Activated naive CD8-positive, alpha-beta T cell treated with anti-CD3 and anti-CD28 coated beads, Interleukin-2, amount 50 U/mL, for 24 hours (primary cell): Measurements from ENCODE around the gene FAM13A.

Experiments
- ATAC-seq: fragments of 150-1000 bp; cut with Tn5 transposase; one replicate; pipeline ENCODE4 v1.10.0; 2021
- DNase-seq: peaks from one replicate; pipeline ENCODE4 v3.0.0; 2021
- H3K27ac Mint-ChIP-seq: one replicate; pipeline ENCODE4 v1.8.0; 2021; ENCODE audit warnings: mild to moderate bottlenecking, mixed read lengths
- H3K27me3 Mint-ChIP-seq: one replicate; pipeline ENCODE4 v1.8.0; 2021; ENCODE audit warnings: mixed read lengths
- H3K36me3 Mint-ChIP-seq: one replicate; pipeline ENCODE4 v1.8.0; 2021; ENCODE audit warnings: low read depth, mixed read lengths
- H3K4me1 Mint-ChIP-seq: one replicate; pipeline ENCODE4 v1.8.0; 2021; ENCODE audit warnings: mixed read lengths
- H3K4me3 Mint-ChIP-seq: one replicate; pipeline ENCODE4 v1.8.0; 2021; ENCODE audit warnings: mild to moderate bottlenecking, moderate library complexity, mixed read lengths
- H3K9me3 Mint-ChIP-seq: one replicate; pipeline ENCODE4 v1.8.0; 2021; ENCODE audit warnings: mixed read lengths

The FAM13A gene

GRCh38 chr4:88825931-88826330 is 231.1 kb downstream of the FAM13A start:
- peaks cover 4% of the 10 kb centered on the region for H3K27me3 Mint-ChIP-seq

GRCh38 chr4:88823058-88823919 is 233.7 kb downstream of the FAM13A start:
- peak overlapping the region; percentile 86 for H3K4me3 Mint-ChIP-seq
- peaks cover 16% of the 10 kb centered on the region for H3K4me1 Mint-ChIP-seq

More at GRCh38 chr4:88825931-88826330, 231.1 kb downstream of the FAM13A start:
- Mint-ChIP-seq H3K9me3 (no peaks in the 10 kb centered on the region), H3K27ac (no peak overlapping the region), H3K4me3 (no peak overlapping the region), H3K4me1 (peaks cover 16% of the 10 kb centered on the region), H3K36me3 (no peaks in the 10 kb centered on the region)
- ATAC-seq (no peak), DNase-seq (no peak)

GRCh38 chr4:88822034-88822789 is 234.8 kb downstream of the FAM13A start:
- Mint-ChIP-seq H3K27ac (no peak overlapping the region), H3K27me3 (no peaks in the 10 kb centered on the region), H3K4me1 (peaks cover 16% of the 10 kb centered on the region), H3K9me3 (no peaks in the 10 kb centered on the region), H3K36me3 (no peaks in the 10 kb centered on the region), H3K4me3 (peak overlapping the region; percentile 86)
- ATAC-seq: no peak
- no peak for DNase-seq

More at GRCh38 chr4:88823058-88823919, 233.7 kb downstream of the FAM13A start:
- DNase-seq (peak; percentile 58), ATAC-seq (peak; percentile 91)
- Mint-ChIP-seq H3K36me3 (no peaks in the 10 kb centered on the region), H3K9me3 (no peaks in the 10 kb centered on the region), H3K27me3 (no peaks in the 10 kb centered on the region), H3K27ac (peak overlapping the region; percentile 78)

GRCh38 chr4:88821522-88821921 is 235.5 kb downstream of the FAM13A start:
- Mint-ChIP-seq H3K27ac (no peak overlapping the region), H3K4me1 (peaks cover 16% of the 10 kb centered on the region), H3K4me3 (no peak overlapping the region), H3K27me3 (no peaks in the 10 kb centered on the region), H3K9me3 (no peaks in the 10 kb centered on the region), H3K36me3 (no peaks in the 10 kb centered on the region)
- DNase-seq (no peak), ATAC-seq (no peak)

DNA sequence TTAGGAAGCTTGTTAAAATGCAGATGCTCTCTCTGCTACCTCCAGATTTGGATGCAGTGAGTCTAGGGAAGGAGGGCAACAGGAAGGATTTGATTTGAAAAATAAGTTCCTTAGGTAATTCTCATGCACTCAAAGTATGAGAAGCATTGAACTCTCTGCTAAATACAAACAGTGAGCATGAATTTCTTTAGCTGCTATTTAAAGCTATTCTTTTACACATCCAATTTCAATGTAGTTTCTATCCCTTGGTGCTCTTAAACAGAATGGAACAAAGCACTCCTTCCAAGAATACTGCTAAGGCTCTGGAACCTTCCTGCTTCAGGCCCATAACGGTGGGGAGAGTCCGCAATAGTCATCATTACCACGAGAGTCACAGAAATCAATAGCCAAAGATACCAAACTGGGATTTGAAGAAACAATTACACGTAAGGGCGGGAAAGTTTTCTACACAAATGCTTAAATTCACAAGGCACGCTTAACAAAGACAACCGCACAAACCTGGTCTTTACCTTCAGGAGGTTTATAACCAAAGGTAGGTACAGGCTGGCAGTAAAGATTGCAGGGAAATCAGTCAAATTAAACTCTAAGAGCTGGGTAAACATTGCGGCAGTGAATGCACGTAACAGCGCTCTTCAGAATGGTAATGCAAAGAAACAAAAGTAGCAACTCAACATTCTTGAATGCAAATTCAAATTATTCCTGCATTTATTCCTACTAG is 236.1 kb downstream of the FAM13A start:
- Mint-ChIP-seq H3K4me1 (peaks cover 16% of the 10 kb centered on the region), H3K27me3 (no peaks in the 10 kb centered on the region), H3K4me3 (no peak overlapping the region), H3K36me3 (no peaks in the 10 kb centered on the region), H3K27ac (no peak overlapping the region), H3K9me3 (no peaks in the 10 kb centered on the region)
- DNase-seq (no peak), ATAC-seq (no peak)

DNA sequence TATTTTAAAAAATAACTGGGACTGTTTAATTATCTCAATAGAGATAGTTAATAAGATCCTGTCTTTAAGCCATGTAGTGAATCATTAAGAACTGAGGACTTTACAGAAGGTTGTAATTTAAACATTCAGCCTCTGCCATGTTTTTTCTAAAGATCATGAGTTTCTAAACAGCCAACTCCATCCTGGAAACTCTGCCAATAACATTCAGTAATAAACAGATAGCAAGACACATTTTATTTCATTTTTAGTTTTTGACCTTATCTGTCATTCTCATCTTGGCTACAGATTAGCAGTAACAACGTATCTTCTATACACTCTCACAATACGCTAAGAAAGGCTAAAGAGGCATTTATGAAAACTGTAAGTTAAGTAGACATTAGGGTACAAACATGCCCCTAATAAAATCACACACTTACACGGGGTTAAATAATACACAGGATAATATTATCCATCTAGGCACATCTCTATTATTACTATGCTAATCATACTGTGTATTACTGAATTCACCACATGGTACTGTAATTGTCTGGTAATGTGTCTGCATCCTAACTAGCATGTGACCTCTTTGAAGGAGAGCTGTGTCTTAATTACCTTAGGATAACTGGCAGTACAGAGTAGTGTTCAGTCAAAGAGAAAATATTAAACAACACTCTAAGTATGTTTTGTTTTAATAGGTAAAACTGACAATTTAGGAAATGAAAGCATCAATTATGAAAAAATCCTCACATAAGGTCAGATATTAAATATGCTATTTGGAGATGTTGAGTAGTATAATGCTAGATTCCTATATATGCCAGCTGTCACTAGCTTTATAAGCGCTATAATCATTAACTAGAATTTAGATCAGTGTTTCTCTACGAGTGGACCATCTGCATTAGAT is 236.9 kb downstream of the FAM13A start:
- no peak overlapping the region for H3K27ac Mint-ChIP-seq
- H3K4me1 Mint-ChIP-seq: peaks cover 16% of the 10 kb centered on the region
- H3K4me3 Mint-ChIP-seq: no peak overlapping the region

DNA sequence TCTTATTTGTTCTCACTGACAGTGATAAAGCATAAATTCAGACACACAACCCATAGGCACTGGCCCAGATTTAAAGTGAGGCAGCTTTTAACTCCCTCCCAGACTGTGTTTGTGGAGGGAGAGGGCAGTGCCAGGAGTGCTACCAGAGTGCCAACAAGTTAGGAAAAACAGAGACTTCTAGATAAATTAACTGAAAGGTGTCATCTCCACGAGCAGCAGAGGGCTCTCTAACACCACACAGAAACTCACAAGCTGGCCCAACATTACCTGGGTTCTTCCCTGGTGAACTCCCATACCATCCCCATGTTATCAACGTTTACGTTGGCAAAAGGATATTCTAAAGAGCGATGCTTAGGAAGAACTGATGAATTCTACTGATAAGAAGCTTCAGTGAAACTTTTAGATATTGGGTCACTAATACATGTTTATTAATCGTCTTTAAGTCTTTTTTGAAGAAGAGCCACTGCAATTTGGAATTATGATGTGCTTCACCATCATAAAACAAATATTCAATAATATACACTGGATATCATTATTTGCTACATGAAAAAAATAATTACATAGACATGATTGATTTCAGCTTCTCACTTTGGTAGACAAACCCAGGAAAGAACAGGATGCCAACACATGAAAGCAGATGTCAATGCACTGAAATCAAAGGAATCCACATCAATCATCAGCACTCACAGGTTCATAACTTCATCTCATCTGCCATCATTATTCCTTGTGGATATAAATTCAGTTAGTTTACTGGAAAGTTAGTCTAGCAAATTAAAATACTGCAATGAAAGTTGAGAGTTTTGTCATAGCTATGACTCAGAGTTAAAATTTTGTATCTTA is 238.1 kb downstream of the FAM13A start:
- H3K9me3 Mint-ChIP-seq: no peaks in the 10 kb centered on the region
- no peak overlapping the region for H3K27ac Mint-ChIP-seq
- H3K4me3 Mint-ChIP-seq: no peak overlapping the region
- ATAC-seq: peak; percentile 51
- DNase-seq: peak; percentile 32
- H3K27me3 Mint-ChIP-seq: no peaks in the 10 kb centered on the region
- H3K36me3 Mint-ChIP-seq: no peaks in the 10 kb centered on the region
- peaks cover 16% of the 10 kb centered on the region for H3K4me1 Mint-ChIP-seq

More for the DNA sequence above, 236.9 kb downstream of the FAM13A start:
- ATAC-seq: no peak
- Mint-ChIP-seq H3K27me3 (no peaks in the 10 kb centered on the region), H3K9me3 (no peaks in the 10 kb centered on the region), H3K36me3 (no peaks in the 10 kb centered on the region)
- DNase-seq: no peak

DNA sequence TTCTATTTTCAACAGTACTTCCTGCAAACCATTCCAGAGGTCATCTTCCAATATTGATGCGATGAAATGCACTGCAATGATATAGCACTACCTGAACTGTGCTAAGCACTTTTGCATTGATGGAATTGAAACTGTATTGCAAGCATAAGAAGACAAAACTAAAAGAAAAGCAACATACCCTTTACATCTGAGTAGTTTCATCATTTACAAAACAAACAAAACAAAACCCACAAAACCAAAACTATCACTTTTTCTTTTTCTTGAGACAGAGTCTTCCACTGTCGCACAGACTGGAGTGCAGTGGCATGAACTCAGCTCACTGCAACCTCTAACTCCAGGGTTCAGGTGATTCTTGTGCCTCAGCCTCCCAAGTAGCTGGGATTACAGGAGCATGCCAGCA is 239.2 kb downstream of the FAM13A start:
- ATAC-seq: no peak
- no peaks in the 10 kb centered on the region for H3K27me3 Mint-ChIP-seq
- no peak overlapping the region for H3K27ac Mint-ChIP-seq
- H3K4me3 Mint-ChIP-seq: no peak overlapping the region
- no peak for DNase-seq
- H3K9me3 Mint-ChIP-seq: no peaks in the 10 kb centered on the region
- peaks cover 5% of the 10 kb centered on the region for H3K4me1 Mint-ChIP-seq
- no peaks in the 10 kb centered on the region for H3K36me3 Mint-ChIP-seq

GRCh38 chr4:88816360-88816759 is 240.6 kb downstream of the FAM13A start:
- ATAC-seq (no peak), DNase-seq (no peak)
- no peaks in the 10 kb centered on the region for H3K36me3 Mint-ChIP-seq
- H3K9me3 Mint-ChIP-seq: no peaks in the 10 kb centered on the region
- no peak overlapping the region for H3K4me3 Mint-ChIP-seq
- H3K27me3 Mint-ChIP-seq: no peaks in the 10 kb centered on the region
- H3K4me1 Mint-ChIP-seq: no peaks in the 10 kb centered on the region
- no peak overlapping the region for H3K27ac Mint-ChIP-seq

DNA sequence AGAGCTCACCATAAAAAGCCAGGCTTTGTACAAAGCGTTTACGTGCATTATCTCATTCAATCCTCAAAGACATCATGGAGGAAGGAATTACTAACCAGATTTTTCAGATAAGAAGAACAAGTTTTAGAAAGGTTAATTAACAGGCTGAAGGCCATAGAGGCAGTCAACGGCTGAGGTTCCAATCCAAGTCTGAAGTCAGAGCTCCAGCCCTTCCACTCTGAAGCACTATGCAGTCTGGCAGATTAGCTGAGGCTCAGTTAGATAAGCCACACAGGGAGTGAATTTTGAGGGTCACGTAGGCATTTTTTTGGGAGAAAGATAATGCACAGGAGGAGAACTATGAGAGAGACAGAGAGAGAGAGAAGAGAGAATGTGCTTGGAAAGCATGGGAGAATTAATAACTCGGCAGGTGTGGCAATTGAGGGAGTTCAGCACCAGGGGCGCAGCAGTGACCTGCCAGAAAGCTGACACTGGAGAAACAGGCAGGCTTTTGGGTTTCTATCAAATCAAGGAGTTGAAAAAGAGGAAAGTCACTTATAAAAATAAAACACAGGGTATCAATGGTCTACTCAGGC is 242.9 kb downstream of the FAM13A start:
- no peaks in the 10 kb centered on the region for H3K9me3 Mint-ChIP-seq
- H3K27ac Mint-ChIP-seq: no peak overlapping the region
- no peak overlapping the region for H3K4me3 Mint-ChIP-seq
- ATAC-seq: no peak
- no peaks in the 10 kb centered on the region for H3K36me3 Mint-ChIP-seq
- DNase-seq: no peak
- no peaks in the 10 kb centered on the region for H3K4me1 Mint-ChIP-seq
- H3K27me3 Mint-ChIP-seq: no peaks in the 10 kb centered on the region

GRCh38 chr4:88813013-88813412 is 244.0 kb downstream of the FAM13A start:
- no peak overlapping the region for H3K4me3 Mint-ChIP-seq
- no peak for DNase-seq
- no peaks in the 10 kb centered on the region for H3K27me3 Mint-ChIP-seq
- H3K36me3 Mint-ChIP-seq: no peaks in the 10 kb centered on the region
- no peak for ATAC-seq
- no peaks in the 10 kb centered on the region for H3K4me1 Mint-ChIP-seq
- H3K9me3 Mint-ChIP-seq: no peaks in the 10 kb centered on the region
- H3K27ac Mint-ChIP-seq: no peak overlapping the region

DNA sequence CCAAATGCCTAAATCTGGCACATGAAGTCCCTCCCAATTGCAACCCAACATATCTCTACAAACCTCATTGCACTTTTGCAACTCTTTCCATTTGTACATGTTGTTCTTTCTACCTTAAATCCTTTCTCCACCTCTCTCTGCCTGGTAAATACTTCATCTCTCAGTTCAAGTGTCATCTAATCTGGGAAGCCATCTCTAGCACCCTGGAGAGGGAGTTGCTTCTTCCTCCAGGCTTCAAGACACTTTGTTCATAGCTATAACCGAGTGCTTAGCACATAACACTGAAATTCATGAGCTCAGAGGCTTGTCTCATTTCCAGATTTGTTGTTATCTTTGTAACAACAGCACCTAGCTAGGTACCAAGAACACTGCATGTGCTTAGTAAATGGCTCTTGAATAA is 244.6 kb downstream of the FAM13A start:
- no peaks in the 10 kb centered on the region for H3K36me3 Mint-ChIP-seq
- no peak overlapping the region for H3K4me3 Mint-ChIP-seq
- H3K9me3 Mint-ChIP-seq: no peaks in the 10 kb centered on the region
- H3K4me1 Mint-ChIP-seq: no peaks in the 10 kb centered on the region
- no peak for ATAC-seq
- no peak overlapping the region for H3K27ac Mint-ChIP-seq
- DNase-seq: no peak
- H3K27me3 Mint-ChIP-seq: no peaks in the 10 kb centered on the region

- Mint-ChIP-seq H3K27ac (no peak overlapping the region), H3K4me1 (no peaks in the 10 kb centered on the region), H3K4me3 (no peak overlapping the region), H3K27me3 (no peaks in the 10 kb centered on the region), H3K9me3 (no peaks in the 10 kb centered on the region), H3K36me3 (no peaks in the 10 kb centered on the region)
- ATAC-seq (no peak), DNase-seq (no peak)
These were observed 245.1 kb downstream of the FAM13A start for GRCh38 chr4:88811904-88812303.
